ENCODE measurements around the gene RNU1-1. TPM values are rescaled to one million over a fixed set of nuclear protein-coding genes. Genes with fewer than 3 reads are reported as not detected.
A peak's percentile ranks its signal among the peaks of the same experiment; 100 is the strongest.
"Not testable (repeated sequence)": the region's sequence is repeated elsewhere in the genome, so short reads cannot be mapped to it uniquely, and the experiment has no call there.

RNU1-1 gene
- total RNA-seq, 1 donor from 2014 or later: 6,072 TPM

- no peak for DNase-seq
- peaks cover 6% of the 10 kb centered on the region for H3K9me3 ChIP-seq (replicated peaks)
- H3K4me1 ChIP-seq: peaks cover 18% of the 10 kb centered on the region
- no peak overlapping the region for H3K4me3 ChIP-seq
- no peaks in the 10 kb centered on the region for H3K27me3 ChIP-seq (ENCODE audit: low read depth)
- intact Hi-C loops (cut with micrococcal nuclease): no loop called here
- no peak overlapping the region for H3K27ac ChIP-seq (replicated peaks)
- no peaks in the 10 kb centered on the region for H3K36me3 ChIP-seq
- TF ChIP-seq CTCF (IDR thresholded peaks at IDR 0.05; ENCODE audit: borderline replicate concordance): no peak
Measured at GRCh38 chr1:16503494-16503893, 10.6 kb downstream of the RNU1-1 start.

- intact Hi-C loops (cut with micrococcal nuclease): not testable (repeated sequence)
Measured at GRCh38 chr1:16501446-16501845, 12.6 kb downstream of the RNU1-1 start.

GRCh38 chr1:16500975-16501374 is 13.1 kb downstream of the RNU1-1 start:
- H3K4me1 ChIP-seq: peaks cover 25% of the 10 kb centered on the region
- intact Hi-C loops (cut with micrococcal nuclease); DNase-seq; H3K9me3 ChIP-seq (replicated peaks); H3K4me3 ChIP-seq; H3K36me3 ChIP-seq; H3K27me3 ChIP-seq (ENCODE audit: low read depth); H3K27ac ChIP-seq (replicated peaks): not testable (repeated sequence)

More at GRCh38 chr1:16501446-16501845, 12.6 kb downstream of the RNU1-1 start:
- not testable (repeated sequence) for H3K27ac ChIP-seq (replicated peaks); H3K9me3 ChIP-seq (replicated peaks); H3K36me3 ChIP-seq; H3K27me3 ChIP-seq (ENCODE audit: low read depth); H3K4me3 ChIP-seq; DNase-seq
- peaks cover 25% of the 10 kb centered on the region for H3K4me1 ChIP-seq

- H3K4me3 ChIP-seq; H3K27me3 ChIP-seq (ENCODE audit: low read depth); H3K9me3 ChIP-seq (replicated peaks); H3K36me3 ChIP-seq; H3K27ac ChIP-seq (replicated peaks); DNase-seq; intact Hi-C loops (cut with micrococcal nuclease): not testable (repeated sequence)
- peaks cover 25% of the 10 kb centered on the region for H3K4me1 ChIP-seq
Measured at GRCh38 chr1:16500466-16500865, 13.6 kb downstream of the RNU1-1 start.

GRCh38 chr1:16498573-16499413 is 15.3 kb downstream of the RNU1-1 start:
- Histone ChIP-seq H3K36me3 (no peaks in the 10 kb centered on the region), H3K4me1 (peaks cover 25% of the 10 kb centered on the region), H3K27ac (replicated peaks) (peak overlapping the region; percentile 92), H3K9me3 (replicated peaks) (no peaks in the 10 kb centered on the region), H3K27me3 (ENCODE audit: low read depth) (no peaks in the 10 kb centered on the region), H3K4me3 (peak overlapping the region; percentile 76)
- peak; percentile 92 for DNase-seq
- intact Hi-C loops (cut with micrococcal nuclease): no loop called here
- TF ChIP-seq CTCF (IDR thresholded peaks at IDR 0.05; ENCODE audit: borderline replicate concordance): peak; percentile 35

GRCh38 chr1:16498047-16498446 is 16.0 kb downstream of the RNU1-1 start:
- Histone ChIP-seq H3K27ac (replicated peaks) (peak overlapping the region; percentile 92), H3K4me1 (peaks cover 25% of the 10 kb centered on the region), H3K4me3 (peak overlapping the region; percentile 76)
- DNase-seq; H3K27me3 ChIP-seq (ENCODE audit: low read depth); H3K9me3 ChIP-seq (replicated peaks); H3K36me3 ChIP-seq; intact Hi-C loops (cut with micrococcal nuclease): not testable (repeated sequence)

GRCh38 chr1:16497474-16497904 is 16.6 kb downstream of the RNU1-1 start:
- H3K4me1 ChIP-seq: peaks cover 25% of the 10 kb centered on the region
- H3K36me3 ChIP-seq; H3K4me3 ChIP-seq; intact Hi-C loops (cut with micrococcal nuclease); H3K9me3 ChIP-seq (replicated peaks); DNase-seq; H3K27ac ChIP-seq (replicated peaks); H3K27me3 ChIP-seq (ENCODE audit: low read depth): not testable (repeated sequence)

- DNase-seq; H3K4me3 ChIP-seq; H3K27ac ChIP-seq (replicated peaks); intact Hi-C loops (cut with micrococcal nuclease); H3K9me3 ChIP-seq (replicated peaks); H3K27me3 ChIP-seq (ENCODE audit: low read depth); H3K4me1 ChIP-seq: not testable (repeated sequence)
- peaks cover 13% of the 10 kb centered on the region for H3K36me3 ChIP-seq
Measured at GRCh38 chr1:16493731-16494130, 20.4 kb downstream of the RNU1-1 start.

- DNase-seq; H3K27ac ChIP-seq (replicated peaks); H3K27me3 ChIP-seq (ENCODE audit: low read depth); H3K9me3 ChIP-seq (replicated peaks); intact Hi-C loops (cut with micrococcal nuclease); H3K4me3 ChIP-seq; H3K4me1 ChIP-seq: not testable (repeated sequence)
- peaks cover 16% of the 10 kb centered on the region for H3K36me3 ChIP-seq
Measured at GRCh38 chr1:16492937-16493336, 21.1 kb downstream of the RNU1-1 start.
